ENCODE results near the gene RGS3. TPM values are rescaled to one million over a fixed set of nuclear protein-coding genes. Genes with fewer than 3 reads are reported as not detected.

The RGS3 gene
- total RNA-seq, 1 experiment from 2014 or later, result 39.4 TPM

DNA sequence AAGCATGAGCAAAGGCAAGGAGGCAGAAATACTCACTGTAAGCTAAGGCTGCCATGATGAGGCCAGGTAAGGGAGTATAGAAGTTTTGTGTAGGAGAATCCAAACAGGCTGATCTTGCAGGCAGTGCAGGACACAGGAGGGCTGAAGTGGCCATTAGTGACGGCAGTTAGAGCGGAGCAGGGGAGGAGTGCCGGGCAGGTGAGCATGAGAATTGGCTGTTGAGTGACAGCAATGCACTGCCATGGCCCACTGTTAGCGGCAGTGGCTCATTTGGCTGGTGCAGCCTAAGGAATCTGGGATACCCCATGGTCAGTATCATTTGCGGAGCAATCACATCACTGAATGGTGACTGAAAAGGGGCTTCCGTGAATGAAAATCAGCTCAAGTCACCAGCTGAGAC, 22.8 kb downstream of the RGS3 start (continued):
- no peak for TF ChIP-seq CEBPB (IDR thresholded peaks at IDR 0.05; ENCODE audit: low read depth)

DNA sequence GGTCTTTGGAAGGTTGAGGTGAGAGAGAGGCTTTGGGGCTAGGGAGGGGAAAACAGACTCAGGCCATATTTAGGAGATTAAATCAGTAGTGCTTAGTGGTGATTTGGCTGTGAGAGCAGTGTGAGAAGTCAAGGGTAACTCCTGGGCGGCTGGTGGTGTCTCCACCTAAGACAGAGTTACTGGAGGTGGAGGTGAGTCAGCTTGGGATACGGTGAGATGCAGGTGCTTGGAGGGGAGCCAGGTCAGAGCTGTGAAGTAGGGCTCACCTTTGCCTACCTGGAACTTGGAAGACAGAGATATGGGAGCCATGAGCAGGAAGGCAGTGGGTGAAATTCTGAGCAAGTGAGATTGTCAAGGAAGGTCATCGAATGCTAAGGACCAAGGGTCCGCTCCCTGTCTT, 24.5 kb downstream of the RGS3 start:
- H4K20me1 ChIP-seq (ENCODE audit: insufficient read depth), result no peaks in the 10 kb centered on the region
- H3K79me2 ChIP-seq (ENCODE audit: insufficient read depth, low read length), result no peaks in the 10 kb centered on the region
- H3K4me2 ChIP-seq (ENCODE audit: low read length), result no peak overlapping the region
- no peak overlapping the region for H3K4me3 ChIP-seq (replicated peaks in 1 of 2; ENCODE audit: low read depth in 1 of 2, low read length in 2 of 2)
- CTCF ChIA-PET, result no interaction called here
- H3K27ac ChIP-seq (ENCODE audit: low read depth, low read length), result no peak overlapping the region
- BruUV-seq (replicated peaks), result no TSS peak
- H3K9me3 ChIP-seq (ENCODE audit: control insufficient read depth in 1 of 2, insufficient read depth in 1 of 2, low read depth in 1 of 2, low read length in 2 of 2), result no peaks in the 10 kb centered on the region
- intact Hi-C loops (cut with micrococcal nuclease), result no loop called here
- no peaks in the 10 kb centered on the region for H3K9me2 ChIP-seq (ENCODE audit: insufficient read depth)
- no peak overlapping the region for H3K9ac ChIP-seq (ENCODE audit: low read length)
- H3K4me1 ChIP-seq (ENCODE audit: control insufficient read depth in 1 of 2, insufficient read depth in 2 of 2, low read length in 2 of 2), result no peaks in the 10 kb centered on the region
- H3K36me3 ChIP-seq (ENCODE audit: control insufficient read depth in 1 of 2, insufficient read depth in 2 of 2, low read length in 2 of 2), result peaks cover 49 to 51% of the 10 kb centered on the region in 2 experiments
- POLR2A ChIA-PET, result no interaction called here
- H3K27me3 ChIP-seq (ENCODE audit: insufficient read depth, low read length), result no peaks in the 10 kb centered on the region
- no peak for ATAC-seq
- H2AFZ ChIP-seq (ENCODE audit: low read depth, low read length, poor library complexity, severe bottlenecking), result no peak overlapping the region
- RAD21 ChIA-PET (ENCODE audit: low non-redundant PET in 1 of 2, low total read pairs in 2 of 2, uncharacterized antibody in 2 of 2, unreplicated experiment in 2 of 2), result no interaction called here
- TF ChIP-seq POLR2A (IDR thresholded peaks at IDR 0.05; ENCODE audit: borderline replicate concordance, extremely low read depth, insufficient read depth, insufficient read length), result no peak
- TF ChIP-seq, protein P1, sequence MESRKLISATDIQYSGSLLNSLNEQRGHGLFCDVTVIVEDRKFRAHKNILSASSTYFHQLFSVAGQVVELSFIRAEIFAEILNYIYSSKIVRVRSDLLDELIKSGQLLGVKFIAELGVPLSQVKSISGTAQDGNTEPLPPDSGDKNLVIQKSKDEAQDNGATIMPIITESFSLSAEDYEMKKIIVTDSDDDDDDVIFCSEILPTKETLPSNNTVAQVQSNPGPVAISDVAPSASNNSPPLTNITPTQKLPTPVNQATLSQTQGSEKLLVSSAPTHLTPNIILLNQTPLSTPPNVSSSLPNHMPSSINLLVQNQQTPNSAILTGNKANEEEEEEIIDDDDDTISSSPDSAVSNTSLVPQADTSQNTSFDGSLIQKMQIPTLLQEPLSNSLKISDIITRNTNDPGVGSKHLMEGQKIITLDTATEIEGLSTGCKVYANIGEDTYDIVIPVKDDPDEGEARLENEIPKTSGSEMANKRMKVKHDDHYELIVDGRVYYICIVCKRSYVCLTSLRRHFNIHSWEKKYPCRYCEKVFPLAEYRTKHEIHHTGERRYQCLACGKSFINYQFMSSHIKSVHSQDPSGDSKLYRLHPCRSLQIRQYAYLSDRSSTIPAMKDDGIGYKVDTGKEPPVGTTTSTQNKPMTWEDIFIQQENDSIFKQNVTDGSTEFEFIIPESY (IDR thresholded peaks at IDR 0.05; ENCODE audit: extremely low read depth, insufficient replicate concordance, low read length), result no peak
- no peak for TF ChIP-seq FOSL1 (IDR thresholded peaks at IDR 0.05; ENCODE audit: low read depth)
- no peak for TF ChIP-seq EZH2 (IDR thresholded peaks at IDR 0.05)
- TF ChIP-seq ZFX (IDR thresholded peaks at IDR 0.05), result no peak
- TF ChIP-seq RAD21 (IDR thresholded peaks at IDR 0.05; ENCODE audit: low read depth), result no peak
- no peak for TF ChIP-seq YY1 (IDR thresholded peaks at IDR 0.05; ENCODE audit: extremely low read depth, insufficient replicate concordance, low read depth, low read length)
- no peak for TF ChIP-seq JUND (IDR thresholded peaks at IDR 0.05)
- no peak for TF ChIP-seq ZNF274 (IDR thresholded peaks at IDR 0.05; ENCODE audit: low read depth, low read length)
- DNase-seq (ENCODE audit: low read depth, low spot score), result no peak
